Thoracic aorta (tissue), 2 donors: Measurements from ENCODE around the gene ARHGAP36. TPM values are rescaled to one million over a fixed set of nuclear protein-coding genes. Genes with fewer than 3 reads are reported as not detected.

ENCODE experiments used
- ATAC-seq: fragments of 150-250 bp; one replicate; pipeline ENCODE4 v1.8.0; 2017; ENCODE audit warnings: low read depth; ENCODE audit not compliant: insufficient number of reproducible peaks, low FRiP score
- DNase-seq: peaks from one replicate; pipeline ENCODE4 v3.0.0-alpha.2; 2020; ENCODE audit warnings: low spot score
- H3K27ac ChIP-seq, 2 donors: fragments of 200-600 bp; sonication (generic); 1 replicate in 1 of 2; 2 replicates in 1 of 2; pipeline ENCODE4 v1.5.1; 2016; ENCODE audit warnings: mild to moderate bottlenecking in 2 of 2, moderate library complexity in 2 of 2
- H3K27me3 ChIP-seq: fragments of 200-600 bp; sonication (generic); replicated peaks from 2 replicates; pipeline ENCODE4 v1.6.0; 2016; ENCODE audit warnings: mild to moderate bottlenecking; ENCODE audit not compliant: insufficient read depth
- H3K36me3 ChIP-seq: fragments of 200-600 bp; sonication (generic); one replicate; pipeline ENCODE4 v1.5.1; 2016
- H3K4me1 ChIP-seq, 2 donors: fragments of 200-600 bp; sonication (generic); 1 replicate in 1 of 2; 2 replicates in 1 of 2; pipeline versions ENCODE4 v1.5.1 to v1.6.0; 2016; ENCODE audit warnings: low read depth in 2 of 2, mild to moderate bottlenecking in 1 of 2; ENCODE audit not compliant: control insufficient read depth in 1 of 2
- H3K4me3 ChIP-seq: fragments of 200-600 bp; sonication (generic); 2 replicates; pipeline ENCODE4 v1.5.1; 2016; ENCODE audit warnings: mild to moderate bottlenecking
- H3K9me3 ChIP-seq: fragments of 200-600 bp; sonication (generic); 2 replicates; pipeline ENCODE4 v1.5.1; 2016
- total RNA-seq, 2 donors: library from RNA; depleted of rRNA; stranded (reverse); fragments of >200 nt; gene quantifications; one replicate each; pipeline versions ENCODE4 v1.1.0 to v1.2.3, GENCODE V29; 2016
- TF ChIP-seq, protein P1 (sequence below): fragments of 200-600 bp; sonication (generic); IDR thresholded peaks from one replicate; pipeline ENCODE4 v1.5.1; 2019; ENCODE audit warnings: antibody characterized with exemption

ARHGAP36 gene
- total RNA-seq, 2 donors from 2014 or later, result not detected

DNA sequence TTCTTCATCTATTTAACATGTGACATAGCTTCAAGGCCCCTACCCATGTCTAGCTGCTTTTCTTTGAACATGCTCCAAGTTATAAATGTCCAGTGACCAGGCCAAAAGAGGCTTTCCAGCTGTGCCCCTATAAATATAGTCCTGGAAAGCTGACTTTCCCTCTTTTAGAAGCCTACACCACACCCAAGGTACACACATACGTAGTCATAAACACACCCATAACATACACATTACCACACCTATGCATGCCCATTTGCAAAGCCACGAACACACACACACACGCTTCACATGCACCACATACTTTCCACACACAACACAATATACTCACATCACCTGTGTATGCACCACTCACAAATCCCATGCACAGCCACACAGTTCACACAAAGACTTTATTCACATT, 2.0 kb downstream of the ARHGAP36 start:
- no peaks in the 10 kb centered on the region for H3K4me1 ChIP-seq
- H3K4me3 ChIP-seq, result no peak overlapping the region
- DNase-seq, result no peak
- no peaks in the 10 kb centered on the region for H3K9me3 ChIP-seq
- TF ChIP-seq, protein P1, sequence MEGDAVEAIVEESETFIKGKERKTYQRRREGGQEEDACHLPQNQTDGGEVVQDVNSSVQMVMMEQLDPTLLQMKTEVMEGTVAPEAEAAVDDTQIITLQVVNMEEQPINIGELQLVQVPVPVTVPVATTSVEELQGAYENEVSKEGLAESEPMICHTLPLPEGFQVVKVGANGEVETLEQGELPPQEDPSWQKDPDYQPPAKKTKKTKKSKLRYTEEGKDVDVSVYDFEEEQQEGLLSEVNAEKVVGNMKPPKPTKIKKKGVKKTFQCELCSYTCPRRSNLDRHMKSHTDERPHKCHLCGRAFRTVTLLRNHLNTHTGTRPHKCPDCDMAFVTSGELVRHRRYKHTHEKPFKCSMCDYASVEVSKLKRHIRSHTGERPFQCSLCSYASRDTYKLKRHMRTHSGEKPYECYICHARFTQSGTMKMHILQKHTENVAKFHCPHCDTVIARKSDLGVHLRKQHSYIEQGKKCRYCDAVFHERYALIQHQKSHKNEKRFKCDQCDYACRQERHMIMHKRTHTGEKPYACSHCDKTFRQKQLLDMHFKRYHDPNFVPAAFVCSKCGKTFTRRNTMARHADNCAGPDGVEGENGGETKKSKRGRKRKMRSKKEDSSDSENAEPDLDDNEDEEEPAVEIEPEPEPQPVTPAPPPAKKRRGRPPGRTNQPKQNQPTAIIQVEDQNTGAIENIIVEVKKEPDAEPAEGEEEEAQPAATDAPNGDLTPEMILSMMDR, result no peak
- H3K27me3 ChIP-seq, result no peaks in the 10 kb centered on the region
- H3K36me3 ChIP-seq, result no peaks in the 10 kb centered on the region
- no peak overlapping the region for H3K27ac ChIP-seq
- ATAC-seq, result no peak

DNA sequence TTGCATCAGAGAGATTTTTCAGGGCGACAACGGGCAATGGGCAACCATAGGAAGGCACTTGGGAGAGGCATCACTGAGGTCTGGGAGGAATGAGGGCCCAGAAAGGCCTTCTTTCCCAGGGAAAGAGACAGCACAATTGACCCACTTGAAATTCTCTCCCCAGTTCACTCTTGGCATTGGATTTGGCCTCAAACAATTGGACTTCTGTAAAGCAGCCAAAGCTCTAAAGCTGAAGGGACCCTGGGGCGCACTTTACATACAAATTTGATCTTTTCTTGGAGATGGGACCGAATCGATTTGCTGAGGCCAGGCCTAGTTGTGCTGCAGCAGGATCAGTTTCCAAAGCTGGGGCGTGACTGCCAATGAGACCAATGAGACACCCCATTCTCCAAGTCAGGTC, 3.2 kb downstream of the ARHGAP36 start:
- Histone ChIP-seq H3K27me3 (no peaks in the 10 kb centered on the region), H3K4me1 (no peaks in the 10 kb centered on the region), H3K27ac (no peak overlapping the region), H3K36me3 (no peaks in the 10 kb centered on the region), H3K4me3 (no peak overlapping the region), H3K9me3 (no peaks in the 10 kb centered on the region)
- ATAC-seq, result no peak
- TF ChIP-seq, protein P1, result no peak
- DNase-seq, result no peak

DNA sequence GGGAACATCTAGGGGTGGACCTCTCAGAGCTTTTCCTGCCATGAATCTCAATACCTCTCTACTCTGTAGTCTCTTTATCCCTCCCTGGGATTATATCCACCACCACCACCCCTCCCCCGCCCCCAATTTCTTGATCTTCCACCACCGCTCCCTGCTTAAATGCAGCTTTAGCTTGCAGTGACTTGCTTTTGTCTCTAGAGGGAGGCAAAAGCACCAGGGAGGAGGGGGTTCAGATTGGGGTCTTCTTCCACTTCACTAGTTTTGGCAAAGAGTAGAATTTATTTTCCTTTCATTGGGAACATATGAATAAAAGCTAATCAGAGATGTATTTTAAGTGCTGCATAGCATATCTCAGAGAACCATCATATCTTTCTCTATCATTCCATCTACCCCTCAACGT, 5.5 kb downstream of the ARHGAP36 start:
- H3K27ac ChIP-seq, result no peak overlapping the region
- no peaks in the 10 kb centered on the region for H3K9me3 ChIP-seq
- ATAC-seq (no peak), DNase-seq (no peak)
- no peaks in the 10 kb centered on the region for H3K4me1 ChIP-seq
- no peaks in the 10 kb centered on the region for H3K27me3 ChIP-seq
- no peak overlapping the region for H3K4me3 ChIP-seq
- TF ChIP-seq, protein P1, result no peak
- no peaks in the 10 kb centered on the region for H3K36me3 ChIP-seq

DNA sequence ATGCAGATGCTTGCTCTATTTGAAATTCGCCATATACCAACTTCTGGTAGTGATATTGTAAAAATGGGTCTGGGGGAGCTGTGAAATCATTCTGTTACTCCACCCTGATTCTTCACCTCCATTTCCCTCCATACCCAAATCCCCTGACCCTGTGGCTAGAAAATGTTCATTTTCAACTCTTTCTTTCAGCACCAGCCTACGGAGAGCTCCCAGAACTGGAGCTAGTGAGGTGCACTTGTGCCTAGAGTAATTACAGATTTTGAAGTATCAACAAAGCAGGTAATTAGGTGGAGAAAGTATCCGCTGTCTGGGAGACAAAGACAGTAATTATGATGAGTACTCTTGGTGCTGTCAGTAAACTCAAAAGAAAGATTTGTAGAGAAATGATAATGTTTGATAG, 8.1 kb downstream of the ARHGAP36 start:
- no peaks in the 10 kb centered on the region for H3K4me1 ChIP-seq
- DNase-seq (no peak), ATAC-seq (no peak)
- no peaks in the 10 kb centered on the region for H3K36me3 ChIP-seq
- TF ChIP-seq, protein P1, result no peak
- H3K27ac ChIP-seq, result no peak overlapping the region
- H3K4me3 ChIP-seq, result no peak overlapping the region
- H3K9me3 ChIP-seq, result no peaks in the 10 kb centered on the region
- no peaks in the 10 kb centered on the region for H3K27me3 ChIP-seq

DNA sequence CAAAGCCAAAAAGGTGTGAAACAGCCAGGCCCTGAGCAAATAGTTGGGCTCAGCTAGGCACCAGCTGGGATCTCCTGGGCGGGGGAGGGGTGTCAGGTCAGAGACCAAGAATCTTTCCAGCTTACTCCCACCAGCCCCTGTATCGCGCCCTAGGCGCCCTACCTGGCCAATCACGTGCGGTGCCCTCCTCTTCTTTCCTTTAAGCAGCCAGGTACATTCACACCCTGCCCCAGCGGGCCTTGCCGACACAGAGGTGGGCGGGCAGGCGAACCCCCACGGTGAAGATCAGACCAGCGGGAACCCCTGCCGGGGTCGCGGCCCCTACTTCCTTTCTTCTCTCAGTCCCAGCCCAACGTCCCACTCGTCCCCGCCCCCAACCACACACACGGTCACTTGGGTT, 9.1 kb downstream of the ARHGAP36 start:
- H3K27me3 ChIP-seq, result no peaks in the 10 kb centered on the region
- ATAC-seq (no peak), DNase-seq (no peak)
- no peaks in the 10 kb centered on the region for H3K36me3 ChIP-seq
- no peaks in the 10 kb centered on the region for H3K9me3 ChIP-seq
- no peak overlapping the region for H3K4me3 ChIP-seq
- H3K27ac ChIP-seq, result no peak overlapping the region
- no peaks in the 10 kb centered on the region for H3K4me1 ChIP-seq
- TF ChIP-seq, protein P1, result no peak
